RWPE1 (cell line): Measurements from ENCODE around the gene NEU2.
"Not testable (repeated sequence)": the region's sequence is repeated elsewhere in the genome, so short reads cannot be mapped to it uniquely, and the experiment has no call there.

ENCODE experiments used
- CTCF ChIA-PET: fragments of 350-600 bp; sonication (Branson Sonifier 250); formaldehyde crosslinking; extraction: SDS; loops from one replicate; lab custom pipeline; 2021; lab: Yijun Ruan, JAX
- POLR2A ChIA-PET: fragments of 400-600 bp; formaldehyde crosslinking; extraction: SDS; loops from one replicate; lab custom pipeline; 2020; ENCODE audit warnings: antibody characterized with exemption; ENCODE audit not compliant: low non-redundant PET; lab: Yijun Ruan, JAX
- DNase-seq: peaks from one replicate; pipeline ENCODE4 v3.0.0; 2012; ENCODE audit warnings: low spot score
- H3K27ac ChIP-seq: fragments of 450-650 bp; 2 replicates; pipeline ENCODE4 v1.5.1; 2017
- CTCF ChIP-seq: fragments of 450-650 bp; conservative IDR thresholded peaks from 2 replicates; pipeline ENCODE4 v1.5.1; 2017; ENCODE audit warnings: low read depth, mild to moderate bottlenecking

NEU2 gene

GRCh38 chr2:233051241-233052149 lies 19.0 kb downstream of the NEU2 start:
- TF ChIP-seq CTCF, result no peak
- ChIA-PET POLR2A (no interaction called here), CTCF (interaction anchor here (0.6 kb wide), 1 partner anchor 163 kb away, joined by 3 read pairs; no protein-coding TSS in a partner anchor)
- H3K27ac ChIP-seq, result peak overlapping the region; percentile 85
- peak; percentile 77 for DNase-seq

GRCh38 chr2:233052517-233052916 lies 20.0 kb downstream of the NEU2 start:
- CTCF ChIA-PET, result not testable (repeated sequence)

GRCh38 chr2:233053928-233054784 lies 21.7 kb downstream of the NEU2 start:
- no peak overlapping the region for H3K27ac ChIP-seq
- peak; percentile 82 for DNase-seq
- peak; percentile 84 for TF ChIP-seq CTCF
- CTCF ChIA-PET, result interaction anchor here (0.5 to 2.2 kb wide), 19 partner anchors 9 to 451 kb away, joined by 3 to 11 read pairs (median 3); no protein-coding TSS in a partner anchor
- POLR2A ChIA-PET, result no interaction called here

More at GRCh38 chr2:233052517-233052916, 20.0 kb downstream of the NEU2 start:
- POLR2A ChIA-PET, DNase-seq: not testable (repeated sequence)
- H3K27ac ChIP-seq, result peak overlapping the region; percentile 85

GRCh38 chr2:233055362-233055761 lies 22.9 kb downstream of the NEU2 start:
- ChIA-PET CTCF (interaction anchor here (0.6 kb wide), 1 partner anchor 57 kb away, joined by 3 read pairs; no protein-coding TSS in a partner anchor), POLR2A (no interaction called here)
- H3K27ac ChIP-seq, result no peak overlapping the region
- no peak for TF ChIP-seq CTCF
- no peak for DNase-seq

GRCh38 chr2:233056961-233057605 lies 24.6 kb downstream of the NEU2 start:
- ChIA-PET POLR2A (no interaction called here), CTCF (interaction anchor here (0.6 kb wide), 2 partner anchors 26 to 213 kb away, joined by 3 to 6 read pairs; no protein-coding TSS in a partner anchor)

More at GRCh38 chr2:233056961-233057605, 24.6 kb downstream of the NEU2 start:
- TF ChIP-seq CTCF, result no peak
- DNase-seq, result no peak
- no peak overlapping the region for H3K27ac ChIP-seq
